HL-60 (cell line): ENCODE measurements around the gene IFRD2.

Experiments
- CTCF ChIP-seq: IDR thresholded peaks from one replicate; pipeline ENCODE4 v1.5.1; 2011; ENCODE audit warnings: low read length, control low read depth, inconsistent platforms; ENCODE audit not compliant: insufficient read depth
- GABPA ChIP-seq: IDR thresholded peaks from 2 replicates; pipeline ENCODE4 v1.6.1; 2012; ENCODE audit warnings: low read depth
- POLR2AphosphoS5 ChIP-seq: IDR thresholded peaks from 2 replicates; pipeline ENCODE4 v1.6.1; 2012; ENCODE audit warnings: low read depth
- SPI1 ChIP-seq: IDR thresholded peaks from 2 replicates; pipeline ENCODE4 v1.6.1; 2012; ENCODE audit warnings: low read depth, mild to moderate bottlenecking, borderline replicate concordance
- TF ChIP-seq, protein P1 (sequence below): IDR thresholded peaks from 2 replicates; pipeline ENCODE4 v1.6.1; 2012; ENCODE audit warnings: low read depth; ENCODE audit not compliant: insufficient replicate concordance

GRCh38 chr3:50341537-50341936 is 49.3 kb upstream of the IFRD2 start:
- no peak for TF ChIP-seq CTCF
- TF ChIP-seq, protein P1, sequence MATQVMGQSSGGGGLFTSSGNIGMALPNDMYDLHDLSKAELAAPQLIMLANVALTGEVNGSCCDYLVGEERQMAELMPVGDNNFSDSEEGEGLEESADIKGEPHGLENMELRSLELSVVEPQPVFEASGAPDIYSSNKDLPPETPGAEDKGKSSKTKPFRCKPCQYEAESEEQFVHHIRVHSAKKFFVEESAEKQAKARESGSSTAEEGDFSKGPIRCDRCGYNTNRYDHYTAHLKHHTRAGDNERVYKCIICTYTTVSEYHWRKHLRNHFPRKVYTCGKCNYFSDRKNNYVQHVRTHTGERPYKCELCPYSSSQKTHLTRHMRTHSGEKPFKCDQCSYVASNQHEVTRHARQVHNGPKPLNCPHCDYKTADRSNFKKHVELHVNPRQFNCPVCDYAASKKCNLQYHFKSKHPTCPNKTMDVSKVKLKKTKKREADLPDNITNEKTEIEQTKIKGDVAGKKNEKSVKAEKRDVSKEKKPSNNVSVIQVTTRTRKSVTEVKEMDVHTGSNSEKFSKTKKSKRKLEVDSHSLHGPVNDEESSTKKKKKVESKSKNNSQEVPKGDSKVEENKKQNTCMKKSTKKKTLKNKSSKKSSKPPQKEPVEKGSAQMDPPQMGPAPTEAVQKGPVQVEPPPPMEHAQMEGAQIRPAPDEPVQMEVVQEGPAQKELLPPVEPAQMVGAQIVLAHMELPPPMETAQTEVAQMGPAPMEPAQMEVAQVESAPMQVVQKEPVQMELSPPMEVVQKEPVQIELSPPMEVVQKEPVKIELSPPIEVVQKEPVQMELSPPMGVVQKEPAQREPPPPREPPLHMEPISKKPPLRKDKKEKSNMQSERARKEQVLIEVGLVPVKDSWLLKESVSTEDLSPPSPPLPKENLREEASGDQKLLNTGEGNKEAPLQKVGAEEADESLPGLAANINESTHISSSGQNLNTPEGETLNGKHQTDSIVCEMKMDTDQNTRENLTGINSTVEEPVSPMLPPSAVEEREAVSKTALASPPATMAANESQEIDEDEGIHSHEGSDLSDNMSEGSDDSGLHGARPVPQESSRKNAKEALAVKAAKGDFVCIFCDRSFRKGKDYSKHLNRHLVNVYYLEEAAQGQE, result no peak
- TF ChIP-seq SPI1, result no peak
- TF ChIP-seq GABPA, result no peak
- no peak for TF ChIP-seq POLR2AphosphoS5
